WI38 (cell line): ENCODE measurements around the gene TYK2.

Experiments used
- H3K4me3 ChIP-seq: 2 replicates; pipeline ENCODE4 v1.5.1; 2011; ENCODE audit warnings: low read depth, mild to moderate bottlenecking, control low read depth, low read length
- TF ChIP-seq, protein P1 (sequence below): IDR thresholded peaks from 2 replicates; pipeline ENCODE4 v1.5.1; 2012; ENCODE audit warnings: low read depth, mild to moderate bottlenecking, control low read depth, low read length

Gene TYK2

DNA sequence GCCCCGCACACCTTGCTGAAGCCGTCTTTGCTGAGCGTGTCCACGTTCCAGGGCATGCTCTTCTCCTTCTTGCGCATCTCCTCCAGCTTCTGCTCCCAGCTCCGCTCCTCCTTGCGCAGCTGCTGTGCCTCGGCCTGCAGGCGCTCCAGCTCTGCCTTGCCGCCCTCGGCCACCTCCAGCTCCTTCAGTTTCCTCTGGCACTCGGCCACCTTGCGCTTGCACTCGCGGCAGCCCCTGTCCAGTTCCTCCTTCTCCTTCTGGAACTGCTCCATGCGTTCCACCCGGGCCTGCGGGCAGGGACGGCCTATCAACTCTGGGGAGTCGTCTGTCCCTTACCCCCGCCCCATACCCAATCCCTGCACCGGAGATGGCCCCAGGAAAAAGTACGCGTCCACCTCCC lies 15.5 kb upstream of the TYK2 start:
- H3K4me3 ChIP-seq: no peak overlapping the region
- TF ChIP-seq, protein P1, sequence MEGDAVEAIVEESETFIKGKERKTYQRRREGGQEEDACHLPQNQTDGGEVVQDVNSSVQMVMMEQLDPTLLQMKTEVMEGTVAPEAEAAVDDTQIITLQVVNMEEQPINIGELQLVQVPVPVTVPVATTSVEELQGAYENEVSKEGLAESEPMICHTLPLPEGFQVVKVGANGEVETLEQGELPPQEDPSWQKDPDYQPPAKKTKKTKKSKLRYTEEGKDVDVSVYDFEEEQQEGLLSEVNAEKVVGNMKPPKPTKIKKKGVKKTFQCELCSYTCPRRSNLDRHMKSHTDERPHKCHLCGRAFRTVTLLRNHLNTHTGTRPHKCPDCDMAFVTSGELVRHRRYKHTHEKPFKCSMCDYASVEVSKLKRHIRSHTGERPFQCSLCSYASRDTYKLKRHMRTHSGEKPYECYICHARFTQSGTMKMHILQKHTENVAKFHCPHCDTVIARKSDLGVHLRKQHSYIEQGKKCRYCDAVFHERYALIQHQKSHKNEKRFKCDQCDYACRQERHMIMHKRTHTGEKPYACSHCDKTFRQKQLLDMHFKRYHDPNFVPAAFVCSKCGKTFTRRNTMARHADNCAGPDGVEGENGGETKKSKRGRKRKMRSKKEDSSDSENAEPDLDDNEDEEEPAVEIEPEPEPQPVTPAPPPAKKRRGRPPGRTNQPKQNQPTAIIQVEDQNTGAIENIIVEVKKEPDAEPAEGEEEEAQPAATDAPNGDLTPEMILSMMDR: no peak

DNA sequence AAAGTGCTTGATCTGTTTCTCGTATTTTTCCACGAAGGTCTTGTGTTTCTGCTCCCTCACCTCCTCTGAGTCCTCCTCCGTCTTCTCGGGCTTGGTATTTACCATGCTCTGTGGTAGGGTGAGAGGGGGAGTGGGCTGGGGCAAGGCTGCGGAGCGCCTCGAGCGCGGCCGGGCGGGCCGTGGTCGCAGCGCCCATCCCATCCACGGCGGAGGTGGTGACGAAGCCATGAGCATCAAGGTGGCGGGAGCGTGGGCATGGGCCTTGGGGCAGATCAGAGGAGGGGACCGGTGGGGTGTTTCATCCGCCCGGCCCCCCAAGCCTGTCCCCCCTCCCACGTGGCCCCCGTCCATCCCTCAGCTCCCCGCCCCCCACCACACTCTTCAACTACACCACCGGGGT lies 15.1 kb upstream of the TYK2 start:
- no peak overlapping the region for H3K4me3 ChIP-seq
- TF ChIP-seq, protein P1: no peak

GRCh38 chr19:10395003-10395402 lies 14.6 kb upstream of the TYK2 start:
- H3K4me3 ChIP-seq: no peak overlapping the region
- TF ChIP-seq, protein P1: no peak

DNA sequence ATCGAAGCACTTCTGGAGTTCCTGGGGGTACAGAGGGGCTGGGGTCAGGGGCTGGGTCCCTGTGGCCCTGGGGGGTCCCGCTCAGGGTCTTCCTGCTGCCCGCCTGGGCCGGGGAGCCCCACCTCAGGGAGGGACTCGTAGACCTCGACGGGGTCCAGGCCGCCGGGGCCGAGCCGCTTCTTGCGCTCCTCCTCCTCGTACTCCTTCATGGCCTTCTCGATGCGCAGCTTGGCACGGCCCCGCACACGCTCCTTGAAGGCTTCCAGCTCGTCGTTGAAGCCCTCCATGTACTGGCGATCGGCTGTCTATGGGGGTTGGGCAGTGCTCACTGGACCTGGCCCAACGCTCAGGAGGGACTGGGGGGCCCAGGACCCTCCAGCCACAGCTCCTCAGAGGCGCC lies 12.8 kb upstream of the TYK2 start:
- H3K4me3 ChIP-seq: no peak overlapping the region
- TF ChIP-seq, protein P1: no peak

DNA sequence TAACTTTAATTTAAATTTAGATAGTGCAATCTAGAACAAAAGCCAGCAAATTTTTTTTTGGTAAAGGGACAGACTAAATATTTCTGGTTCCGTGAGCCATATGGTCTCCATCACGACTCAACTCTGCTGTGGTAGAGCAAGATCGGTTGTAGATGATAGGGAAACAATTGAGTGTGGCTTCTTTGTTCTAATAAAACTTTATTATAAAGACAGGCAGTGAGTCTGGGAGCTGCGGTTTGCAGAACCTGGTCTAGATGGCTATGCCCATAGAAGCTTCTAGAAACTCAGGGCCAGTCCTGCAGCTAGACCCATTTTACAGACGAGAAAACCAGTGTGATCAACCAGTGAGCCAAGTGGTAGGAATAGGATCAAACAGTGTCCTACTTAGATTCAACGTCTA lies 11.7 kb upstream of the TYK2 start:
- no peak overlapping the region for H3K4me3 ChIP-seq
- TF ChIP-seq, protein P1: no peak

DNA sequence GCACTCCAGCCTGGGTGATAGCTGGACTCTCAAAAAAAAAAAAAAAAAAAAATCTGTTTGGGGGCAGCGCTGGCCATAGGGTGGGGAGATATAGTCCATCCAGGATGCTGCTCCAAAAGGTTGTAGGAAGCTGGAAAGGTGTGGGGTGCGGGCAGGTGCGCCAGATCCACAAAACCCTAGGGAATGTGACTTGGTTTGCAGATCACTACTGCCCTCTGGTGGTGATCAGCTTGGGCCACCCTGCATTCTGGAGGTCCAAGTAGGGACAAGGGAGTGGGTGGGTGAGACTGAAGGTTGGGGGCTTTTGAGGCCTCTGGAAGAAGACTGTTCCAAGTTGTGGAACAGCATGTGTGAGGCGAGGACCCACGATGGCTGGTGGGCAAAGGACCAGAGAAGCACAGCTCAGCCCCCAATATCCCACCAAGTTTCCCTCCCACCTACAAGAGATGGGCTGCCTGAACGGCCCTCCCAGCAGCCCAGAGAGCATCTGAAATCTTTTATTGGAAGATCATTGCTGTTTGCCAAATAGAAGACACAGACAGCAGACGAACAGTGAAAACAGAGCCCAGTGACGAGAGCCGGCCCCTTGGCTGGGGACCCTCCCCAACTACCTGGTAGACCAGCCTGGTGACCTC lies 10.4 kb upstream of the TYK2 start:
- TF ChIP-seq, protein P1: peak; percentile 89
- H3K4me3 ChIP-seq: no peak overlapping the region

DNA sequence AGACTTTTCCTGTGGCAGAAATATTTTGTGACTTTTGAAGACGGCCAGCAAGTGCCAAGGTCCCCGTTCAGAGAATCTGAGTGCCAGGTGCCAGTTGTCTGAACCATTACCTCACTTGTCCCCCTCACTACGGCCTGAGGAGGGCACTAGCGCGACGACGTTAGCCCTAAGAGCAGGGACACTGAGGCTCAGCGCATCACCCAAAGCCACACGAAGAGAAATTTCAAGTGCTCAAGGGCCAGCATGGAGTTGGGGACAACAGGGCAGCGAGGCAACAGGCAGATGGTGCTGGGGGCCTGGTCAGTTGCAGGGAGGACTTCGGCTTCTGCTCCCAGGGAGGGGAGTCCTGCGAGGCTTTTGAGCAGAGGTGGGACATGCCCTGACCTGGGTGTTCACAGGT lies 9.5 kb upstream of the TYK2 start:
- TF ChIP-seq, protein P1: peak; percentile 12; the same call in 1 of the 2 replicates
- no peak overlapping the region for H3K4me3 ChIP-seq
